WTC11 (cell line): ENCODE results near the gene ZSCAN4. TPM values are rescaled to one million over a fixed set of nuclear protein-coding genes. Genes with fewer than 3 reads are reported as not detected.

Source experiments
- ATAC-seq: fragments of 200-7000 bp; cut with Tn5 transposase; 2 replicates; pipeline ENCODE4 v1.10.0; 2021; ENCODE audit warnings: mild to moderate bottlenecking, moderate library complexity
- CTCF ChIA-PET: fragments of 300-600 bp; sonication (Branson Sonifier 250); formaldehyde crosslinking; loops from one replicate; lab custom pipeline; 2021; ENCODE audit warnings: antibody characterized with exemption; lab: Charles Lee
- POLR2A ChIA-PET: fragments of 350-600 bp; sonication (Branson Sonifier 250); formaldehyde crosslinking; loops from one replicate; lab custom pipeline; 2021; ENCODE audit warnings: antibody characterized with exemption; lab: Charles Lee
- DNase-seq: peaks from one replicate; pipeline ENCODE4 v3.0.0; 2021; ENCODE audit warnings: low spot score
- H3K27ac Mint-ChIP-seq: 2 replicates; pipeline ENCODE4 v1.8.0; 2021; ENCODE audit warnings: mixed read lengths
- H3K27me3 Mint-ChIP-seq: 2 replicates; pipeline ENCODE4 v1.8.0; 2021; ENCODE audit warnings: low read depth, mild to moderate bottlenecking, moderate library complexity, mixed read lengths
- H3K36me3 Mint-ChIP-seq: 2 replicates; pipeline ENCODE4 v1.8.0; 2021; ENCODE audit warnings: mixed read lengths
- H3K4me1 Mint-ChIP-seq: 2 replicates; pipeline ENCODE4 v1.8.0; 2022; ENCODE audit warnings: mixed read lengths
- H3K4me3 Mint-ChIP-seq: 2 replicates; pipeline ENCODE4 v1.8.0; 2021; ENCODE audit warnings: mild to moderate bottlenecking, moderate library complexity, mixed read lengths
- H3K9me3 Mint-ChIP-seq: 2 replicates; pipeline ENCODE4 v1.8.0; 2021; ENCODE audit warnings: mixed read lengths
- ARID4B ChIP-seq: sonication (generic); formaldehyde crosslinking; IDR thresholded peaks from 2 replicates; pipeline ENCODE4 v1.8.0; 2023; ENCODE audit warnings: missing genetic modification reagents, mild to moderate bottlenecking, borderline replicate concordance
- ETV6 ChIP-seq: sonication (generic); formaldehyde crosslinking; IDR thresholded peaks from 2 replicates; pipeline ENCODE4 v1.8.1; 2022; ENCODE audit warnings: mild to moderate bottlenecking, missing genetic modification reagents
- HMGXB4 ChIP-seq: sonication (generic); formaldehyde crosslinking; IDR thresholded peaks from 2 replicates; pipeline ENCODE4 v1.8.1; 2023; ENCODE audit warnings: mild to moderate bottlenecking, moderate library complexity, missing genetic modification reagents
- MAX ChIP-seq: sonication (generic); formaldehyde crosslinking; IDR thresholded peaks from 2 replicates; pipeline ENCODE4 v1.8.0; 2022; ENCODE audit warnings: mild to moderate bottlenecking, missing genetic modification reagents
- MYBL2 ChIP-seq: sonication (generic); formaldehyde crosslinking; IDR thresholded peaks from 2 replicates; pipeline ENCODE4 v1.8.1; 2023; ENCODE audit warnings: mild to moderate bottlenecking, moderate library complexity, missing genetic modification reagents
- NFYB ChIP-seq: sonication (generic); formaldehyde crosslinking; conservative IDR thresholded peaks from 2 replicates; pipeline ENCODE4 v1.8.0; 2022; ENCODE audit warnings: low read depth, missing genetic modification reagents
- OVOL2 ChIP-seq: fragments of 250-450 bp; sonication (Bioruptor Pico); IDR thresholded peaks from 2 replicates; pipeline ENCODE4 v1.9.0; 2021; ENCODE audit warnings: mild to moderate bottlenecking, borderline replicate concordance
- SMAD3 ChIP-seq: sonication (generic); formaldehyde crosslinking; IDR thresholded peaks from 2 replicates; pipeline ENCODE4 v1.8.0; 2022; ENCODE audit warnings: missing genetic modification reagents, mild to moderate bottlenecking, borderline replicate concordance
- TP53 ChIP-seq: sonication (generic); formaldehyde crosslinking; IDR thresholded peaks from 2 replicates; pipeline ENCODE4 v1.8.1; 2023; ENCODE audit warnings: mild to moderate bottlenecking, missing genetic modification reagents
- ZNF232 ChIP-seq: sonication (generic); formaldehyde crosslinking; IDR thresholded peaks from 2 replicates; pipeline ENCODE4 v1.8.0; 2022; ENCODE audit warnings: mild to moderate bottlenecking, missing genetic modification reagents
- total RNA-seq: library from RNA; stranded (reverse); gene quantifications from 3 replicates; pipeline ENCODE4 v1.2.3, GENCODE V29; 2021
- TF ChIP-seq, protein P1 (sequence below): sonication (generic); formaldehyde crosslinking; IDR thresholded peaks from 2 replicates; pipeline ENCODE4 v1.8.0; 2022; ENCODE audit warnings: mild to moderate bottlenecking, missing genetic modification reagents
- TF ChIP-seq, protein P2 (sequence below): fragments of 250-450 bp; sonication (Bioruptor Pico); IDR thresholded peaks from 2 replicates; pipeline ENCODE4 v1.8.0; 2021; ENCODE audit warnings: mild to moderate bottlenecking
- TF ChIP-seq, protein P3 (sequence below): fragments of 250-450 bp; sonication (Bioruptor Pico); IDR thresholded peaks from 2 replicates; pipeline ENCODE4 v1.9.0; 2021; ENCODE audit warnings: mild to moderate bottlenecking
- TF ChIP-seq, protein P4 (sequence below): sonication (generic); formaldehyde crosslinking; IDR thresholded peaks from 2 replicates; pipeline ENCODE4 v1.8.1; 2023; ENCODE audit warnings: mild to moderate bottlenecking, missing genetic modification reagents

The ZSCAN4 gene
- total RNA-seq, 1 experiment from 2014 or later = 0.13 TPM

DNA sequence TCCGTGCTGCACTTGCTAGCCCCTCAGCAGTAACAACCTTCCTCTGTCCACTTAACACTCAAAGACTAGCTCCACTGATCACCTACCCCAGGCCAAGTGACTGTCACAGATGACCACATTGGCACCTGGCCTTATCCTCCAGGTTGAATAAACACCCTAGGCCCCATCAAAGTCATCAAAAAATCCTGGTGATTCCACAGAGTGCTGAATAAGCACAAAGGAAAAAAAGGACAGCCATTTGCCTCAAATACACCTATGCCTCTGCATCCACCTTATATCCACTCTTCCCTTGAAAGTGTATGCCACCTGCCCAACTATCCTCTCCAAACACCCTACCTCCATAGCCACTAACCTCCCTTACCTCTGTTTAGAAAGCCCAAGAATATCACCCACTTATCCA, 37.6 kb downstream of the ZSCAN4 start (continued):
- no peak for TF ChIP-seq HMGXB4 (CRISPR knock-in tag)
- TF ChIP-seq, all 79 proteins: peak for 0

DNA sequence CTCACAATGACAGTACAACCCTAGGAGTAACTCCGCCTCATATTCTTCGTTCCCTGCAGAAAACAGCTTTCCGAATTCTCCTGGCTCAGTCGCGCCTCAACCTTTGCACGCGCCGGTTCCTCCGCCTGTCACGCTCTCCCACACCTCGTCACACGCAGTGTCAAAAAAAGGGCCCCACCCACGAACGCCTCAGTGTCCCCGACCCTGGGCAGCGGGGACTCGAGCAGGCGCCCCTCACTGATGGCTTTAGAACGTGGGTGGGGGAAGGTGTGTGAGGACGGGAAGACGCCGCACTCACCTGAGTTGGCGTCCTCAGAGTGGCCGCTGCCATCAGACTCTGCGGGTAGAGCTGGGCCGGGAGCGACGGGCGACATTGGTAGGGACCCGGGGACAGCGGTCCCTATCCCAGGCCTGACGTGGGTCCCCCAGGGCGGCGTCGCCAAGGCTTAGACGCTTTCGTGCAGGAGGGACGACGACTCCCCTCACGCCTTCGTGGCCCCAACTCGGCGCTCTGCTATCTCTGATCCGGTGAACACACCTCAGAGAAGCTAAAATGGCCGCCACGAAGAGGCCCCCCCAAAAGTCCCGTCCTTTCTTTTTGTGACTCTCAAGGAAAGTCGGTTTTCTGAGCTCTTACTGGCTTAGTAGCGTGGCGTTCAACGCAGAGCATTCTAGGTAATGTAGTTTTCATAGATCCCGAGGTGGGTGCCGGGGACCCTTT, 40.1 kb downstream of the ZSCAN4 start, which contains the start of gene ZNF154:
Gene ZNF154 (minus strand): TSS at position 564 of the 721 bp plus-strand sequence. CDS start 233 bp downstream, at position 331.
- peaks cover 28% of the 10 kb centered on the region for H3K36me3 Mint-ChIP-seq
- peak; percentile 78 for DNase-seq
- ATAC-seq = peak; percentile 97
- H3K27ac Mint-ChIP-seq = peak within 1 kb of the TSS; percentile 77
- POLR2A ChIA-PET = interaction anchor here (0.6 to 1.8 kb wide), 17 partner anchors 12 to 298 kb away, joined by 3 to 14 read pairs (median 4); partner anchors contain the start of genes ZNF134, ZNF17, ZNF211 and ZNF417
- peak within 1 kb of the TSS; percentile 100 for H3K4me3 Mint-ChIP-seq
- H3K27me3 Mint-ChIP-seq = 0 out of 2 replicates have a peak, but pooled peaks cover 6% of the 10 kb centered on the region
- peaks cover 37% of the 10 kb centered on the region for H3K4me1 Mint-ChIP-seq
- peak; percentile 65; the same call in 1 of the 2 replicates for TF ChIP-seq ARID4B (CRISPR knock-in tag)
- 0 out of 2 replicates have a peak, but pooled peaks have one; percentile 16 for TF ChIP-seq MYBL2 (CRISPR knock-in tag)
- TF ChIP-seq HMGXB4 (CRISPR knock-in tag) = 0 out of 2 replicates have a peak, but pooled peaks have one; percentile 28
- TF ChIP-seq, protein P1, sequence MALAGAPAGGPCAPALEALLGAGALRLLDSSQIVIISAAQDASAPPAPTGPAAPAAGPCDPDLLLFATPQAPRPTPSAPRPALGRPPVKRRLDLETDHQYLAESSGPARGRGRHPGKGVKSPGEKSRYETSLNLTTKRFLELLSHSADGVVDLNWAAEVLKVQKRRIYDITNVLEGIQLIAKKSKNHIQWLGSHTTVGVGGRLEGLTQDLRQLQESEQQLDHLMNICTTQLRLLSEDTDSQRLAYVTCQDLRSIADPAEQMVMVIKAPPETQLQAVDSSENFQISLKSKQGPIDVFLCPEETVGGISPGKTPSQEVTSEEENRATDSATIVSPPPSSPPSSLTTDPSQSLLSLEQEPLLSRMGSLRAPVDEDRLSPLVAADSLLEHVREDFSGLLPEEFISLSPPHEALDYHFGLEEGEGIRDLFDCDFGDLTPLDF = no peak
- 0 out of 2 replicates have a peak, but pooled peaks have one; percentile 9 for TF ChIP-seq SMAD3 (CRISPR knock-in tag)
- peak; percentile 42; the same call in 1 of the 2 replicates for TF ChIP-seq TP53 (CRISPR knock-in tag)
- TF ChIP-seq MAX (CRISPR knock-in tag) = peak; percentile 78; the same call in 1 of the 2 replicates
- TF ChIP-seq OVOL2 = no peak
- no peak for TF ChIP-seq ZNF232
- TF ChIP-seq, protein P2, sequence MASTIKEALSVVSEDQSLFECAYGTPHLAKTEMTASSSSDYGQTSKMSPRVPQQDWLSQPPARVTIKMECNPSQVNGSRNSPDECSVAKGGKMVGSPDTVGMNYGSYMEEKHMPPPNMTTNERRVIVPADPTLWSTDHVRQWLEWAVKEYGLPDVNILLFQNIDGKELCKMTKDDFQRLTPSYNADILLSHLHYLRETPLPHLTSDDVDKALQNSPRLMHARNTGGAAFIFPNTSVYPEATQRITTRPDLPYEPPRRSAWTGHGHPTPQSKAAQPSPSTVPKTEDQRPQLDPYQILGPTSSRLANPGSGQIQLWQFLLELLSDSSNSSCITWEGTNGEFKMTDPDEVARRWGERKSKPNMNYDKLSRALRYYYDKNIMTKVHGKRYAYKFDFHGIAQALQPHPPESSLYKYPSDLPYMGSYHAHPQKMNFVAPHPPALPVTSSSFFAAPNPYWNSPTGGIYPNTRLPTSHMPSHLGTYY (CRISPR knock-in tag) = 0 out of 2 replicates have a peak, but pooled peaks have one; percentile 25
- TF ChIP-seq ETV6 (CRISPR knock-in tag) = peak; percentile 70; the same call in 1 of the 2 replicates
- TF ChIP-seq NFYB (CRISPR knock-in tag) = peak; percentile 51
- TF ChIP-seq, protein P3, sequence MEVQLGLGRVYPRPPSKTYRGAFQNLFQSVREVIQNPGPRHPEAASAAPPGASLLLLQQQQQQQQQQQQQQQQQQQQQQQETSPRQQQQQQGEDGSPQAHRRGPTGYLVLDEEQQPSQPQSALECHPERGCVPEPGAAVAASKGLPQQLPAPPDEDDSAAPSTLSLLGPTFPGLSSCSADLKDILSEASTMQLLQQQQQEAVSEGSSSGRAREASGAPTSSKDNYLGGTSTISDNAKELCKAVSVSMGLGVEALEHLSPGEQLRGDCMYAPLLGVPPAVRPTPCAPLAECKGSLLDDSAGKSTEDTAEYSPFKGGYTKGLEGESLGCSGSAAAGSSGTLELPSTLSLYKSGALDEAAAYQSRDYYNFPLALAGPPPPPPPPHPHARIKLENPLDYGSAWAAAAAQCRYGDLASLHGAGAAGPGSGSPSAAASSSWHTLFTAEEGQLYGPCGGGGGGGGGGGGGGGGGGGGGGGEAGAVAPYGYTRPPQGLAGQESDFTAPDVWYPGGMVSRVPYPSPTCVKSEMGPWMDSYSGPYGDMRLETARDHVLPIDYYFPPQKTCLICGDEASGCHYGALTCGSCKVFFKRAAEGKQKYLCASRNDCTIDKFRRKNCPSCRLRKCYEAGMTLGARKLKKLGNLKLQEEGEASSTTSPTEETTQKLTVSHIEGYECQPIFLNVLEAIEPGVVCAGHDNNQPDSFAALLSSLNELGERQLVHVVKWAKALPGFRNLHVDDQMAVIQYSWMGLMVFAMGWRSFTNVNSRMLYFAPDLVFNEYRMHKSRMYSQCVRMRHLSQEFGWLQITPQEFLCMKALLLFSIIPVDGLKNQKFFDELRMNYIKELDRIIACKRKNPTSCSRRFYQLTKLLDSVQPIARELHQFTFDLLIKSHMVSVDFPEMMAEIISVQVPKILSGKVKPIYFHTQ (CRISPR knock-in tag) = no peak
- TF ChIP-seq, protein P4, sequence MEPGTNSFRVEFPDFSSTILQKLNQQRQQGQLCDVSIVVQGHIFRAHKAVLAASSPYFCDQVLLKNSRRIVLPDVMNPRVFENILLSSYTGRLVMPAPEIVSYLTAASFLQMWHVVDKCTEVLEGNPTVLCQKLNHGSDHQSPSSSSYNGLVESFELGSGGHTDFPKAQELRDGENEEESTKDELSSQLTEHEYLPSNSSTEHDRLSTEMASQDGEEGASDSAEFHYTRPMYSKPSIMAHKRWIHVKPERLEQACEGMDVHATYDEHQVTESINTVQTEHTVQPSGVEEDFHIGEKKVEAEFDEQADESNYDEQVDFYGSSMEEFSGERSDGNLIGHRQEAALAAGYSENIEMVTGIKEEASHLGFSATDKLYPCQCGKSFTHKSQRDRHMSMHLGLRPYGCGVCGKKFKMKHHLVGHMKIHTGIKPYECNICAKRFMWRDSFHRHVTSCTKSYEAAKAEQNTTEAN (CRISPR knock-in tag) = 0 out of 2 replicates have a peak, but pooled peaks have one; percentile 28
- H3K9me3 Mint-ChIP-seq = no peaks in the 10 kb centered on the region
- CTCF ChIA-PET = interaction anchor here (0.6 to 2.1 kb wide), 17 partner anchors 9 to 866 kb away, joined by 3 to 22 read pairs (median 6); partner anchors contain the start of genes ZNF134, ZNF211, ZNF419 and ZNF551
